IMR-90 (cell line): Measurements from ENCODE around the gene DDOST. TPM values are rescaled to one million over a fixed set of nuclear protein-coding genes. Genes with fewer than 3 reads are reported as not detected.

Source experiments
- ATAC-seq: fragments of 200-7000 bp; cut with Tn5 transposase; 2 replicates; pipeline ENCODE4 v1.9.1; 2020; ENCODE audit warnings: low read depth, mild to moderate bottlenecking, moderate library complexity
- BruUV-seq: library from RNA; stranded (reverse); fragments of 400-500 nt; replicated peaks from 2 replicates; lab custom pipeline; 2021; lab: Mats Ljungman, UMichigan
- CTCF ChIA-PET: fragments of 300-600 bp; formaldehyde crosslinking; extraction: SDS; loops from one replicate; lab custom pipeline; 2021; ENCODE audit warnings: antibody characterized with exemption; lab: Yijun Ruan, JAX
- POLR2A ChIA-PET: fragments of 300-600 bp; sonication (Branson Sonifier 250); formaldehyde crosslinking; loops from one replicate; lab custom pipeline; 2022; ENCODE audit warnings: antibody characterized with exemption; ENCODE audit not compliant: unreplicated experiment; lab: Charles Lee
- DNase-seq: peaks from one replicate; pipeline ENCODE4 v3.0.0; 2013
- H2AFZ ChIP-seq: replicated peaks from 2 replicates; pipeline ENCODE3; 2013; ENCODE audit warnings: low read length, mild to moderate bottlenecking; ENCODE audit not compliant: poor library complexity
- H2AK5ac ChIP-seq: 2 replicates; pipeline ENCODE4 v1.6.1; 2013; ENCODE audit warnings: low read depth, low read length, inconsistent platforms
- H2AK9ac ChIP-seq: replicated peaks from 2 replicates; pipeline ENCODE3; 2013; ENCODE audit warnings: mild to moderate bottlenecking, low read depth, low read length, moderate library complexity; ENCODE audit not compliant: poor library complexity
- H2BK120ac ChIP-seq: 2 replicates; pipeline ENCODE4 v1.6.1; 2013; ENCODE audit warnings: low read depth, low read length, inconsistent platforms
- H2BK15ac ChIP-seq: 3 replicates; pipeline ENCODE4 v1.6.1; 2013; ENCODE audit warnings: low read depth, low read length, inconsistent platforms
- H2BK20ac ChIP-seq: 2 replicates; pipeline ENCODE4 v1.6.1; 2013; ENCODE audit warnings: low read depth, mild to moderate bottlenecking, inconsistent platforms, low read length, moderate library complexity
- H2BK5ac ChIP-seq: 2 replicates; pipeline ENCODE4 v1.6.1; 2013; ENCODE audit warnings: mild to moderate bottlenecking, low read depth, low read length, inconsistent platforms; ENCODE audit not compliant: poor library complexity, severe bottlenecking
- H3K14ac ChIP-seq: replicated peaks from 2 replicates; pipeline ENCODE4 v1.6.1; 2013; ENCODE audit warnings: low read depth, low read length, inconsistent platforms
- H3K18ac ChIP-seq: 2 replicates; pipeline ENCODE4 v1.6.1; 2013; ENCODE audit warnings: low read depth, low read length, control low read depth
- H3K23ac ChIP-seq: 2 replicates; pipeline ENCODE4 v1.6.1; 2013; ENCODE audit warnings: low read depth, low read length, inconsistent platforms
- H3K27ac ChIP-seq: 2 replicates; pipeline ENCODE4 v1.5.1; 2013; ENCODE audit warnings: mild to moderate bottlenecking, control low read depth, low read length; ENCODE audit not compliant: insufficient read depth
- H3K27me3 ChIP-seq: 2 replicates; pipeline ENCODE4 v1.6.1; 2013; ENCODE audit warnings: low read length; ENCODE audit not compliant: control insufficient read depth, insufficient read depth
- H3K36me3 ChIP-seq: 2 replicates; pipeline ENCODE4 v1.6.1; 2013; ENCODE audit warnings: low read length, mixed read lengths; ENCODE audit not compliant: control insufficient read depth, insufficient read depth
- H3K4ac ChIP-seq: 2 replicates; pipeline ENCODE4 v1.6.1; 2013; ENCODE audit warnings: low read depth, low read length, inconsistent platforms
- H3K4me1 ChIP-seq: 2 replicates; pipeline ENCODE4 v1.6.1; 2013; ENCODE audit warnings: low read length, mixed read lengths; ENCODE audit not compliant: control insufficient read depth, insufficient read depth
- H3K4me2 ChIP-seq: 2 replicates; pipeline ENCODE4 v1.6.1; 2013; ENCODE audit warnings: low read depth, mild to moderate bottlenecking, control low read depth, low read length, moderate library complexity
- H3K4me3 ChIP-seq: 2 replicates; pipeline ENCODE4 v1.5.1; 2013; ENCODE audit warnings: low read depth, mild to moderate bottlenecking, control low read depth, low read length, moderate library complexity; ENCODE audit not compliant: insufficient read depth
- H3K56ac ChIP-seq: 2 replicates; pipeline ENCODE4 v1.6.1; 2013; ENCODE audit warnings: low read length, inconsistent platforms; ENCODE audit not compliant: insufficient read depth; ENCODE audit errors: extremely low read depth
- H3K79me1 ChIP-seq, 2 experiments: 2 replicates each; pipeline ENCODE4 v1.6.1; 2013; ENCODE audit warnings: low read length in 2 of 2, inconsistent platforms in 1 of 2, low read depth in 1 of 2
- H3K9ac ChIP-seq: 2 replicates; pipeline ENCODE4 v1.6.1; 2013; ENCODE audit warnings: low read depth, low read length, control low read depth
- H3K9me1 ChIP-seq: 2 replicates; pipeline ENCODE4 v1.6.1; 2013; ENCODE audit warnings: low read length, inconsistent platforms; ENCODE audit not compliant: insufficient read depth
- H3K9me3 ChIP-seq: 2 replicates; pipeline ENCODE4 v1.6.1; 2013; ENCODE audit warnings: low read length; ENCODE audit not compliant: control insufficient read depth, insufficient read depth
- H4K20me1 ChIP-seq: 2 replicates; pipeline ENCODE4 v1.6.1; 2013; ENCODE audit warnings: low read length, inconsistent platforms; ENCODE audit not compliant: insufficient read depth
- H4K5ac ChIP-seq: 2 replicates; pipeline ENCODE4 v1.6.1; 2013; ENCODE audit warnings: mild to moderate bottlenecking, low read depth, low read length, control low read depth
- H4K8ac ChIP-seq, 2 experiments: 2 replicates each; pipeline ENCODE4 v1.6.1; 2013; ENCODE audit warnings: low read depth in 2 of 2, low read length in 2 of 2, control low read depth in 1 of 2, inconsistent platforms in 1 of 2
- H4K91ac ChIP-seq: 2 replicates; pipeline ENCODE4 v1.6.1; 2013; ENCODE audit warnings: low read depth, low read length, inconsistent platforms; ENCODE audit not compliant: insufficient read depth
- BHLHE40 ChIP-seq: fragments of 150-350 bp; IDR thresholded peaks from 2 replicates; pipeline ENCODE4 v1.6.1; 2016; ENCODE audit warnings: mild to moderate bottlenecking, low read depth, low read length
- CTCF ChIP-seq: conservative IDR thresholded peaks from 2 replicates; pipeline ENCODE4 v1.5.1; 2012; ENCODE audit warnings: mild to moderate bottlenecking, low read depth, low read length, improper control_type of control experiment
- ELK1 ChIP-seq: fragments of 150-350 bp; IDR thresholded peaks from 2 replicates; pipeline ENCODE4 v1.6.1; 2016; ENCODE audit warnings: low read depth, mild to moderate bottlenecking, low read length, moderate library complexity, borderline replicate concordance
- FOS ChIP-seq: fragments of 150-350 bp; IDR thresholded peaks from 2 replicates; pipeline ENCODE4 v1.6.1; 2016; ENCODE audit warnings: low read depth, low read length
- MAFK ChIP-seq: IDR thresholded peaks from 2 replicates; pipeline ENCODE4 v1.6.1; 2012; ENCODE audit warnings: low read depth, low read length, improper control_type of control experiment
- MAZ ChIP-seq: IDR thresholded peaks from 2 replicates; pipeline ENCODE4 v1.6.1; 2012; ENCODE audit warnings: low read depth, mild to moderate bottlenecking, low read length, improper control_type of control experiment, moderate library complexity, borderline replicate concordance
- POLR2A ChIP-seq: IDR thresholded peaks from 2 replicates; pipeline ENCODE4 v1.6.1; 2012; ENCODE audit warnings: mild to moderate bottlenecking, low read depth, low read length
- RAD21 ChIP-seq: IDR thresholded peaks from 2 replicates; pipeline ENCODE4 v1.6.1; 2012; ENCODE audit warnings: low read length, improper control_type of control experiment
- RCOR1 ChIP-seq: IDR thresholded peaks from 2 replicates; pipeline ENCODE4 v1.6.1; 2012; ENCODE audit warnings: mild to moderate bottlenecking, low read length, improper control_type of control experiment; ENCODE audit not compliant: insufficient replicate concordance
- RFX5 ChIP-seq: IDR thresholded peaks from 2 replicates; pipeline ENCODE4 v1.8.0; 2012; ENCODE audit warnings: low read depth, mild to moderate bottlenecking, low read length, moderate library complexity
- SMC3 ChIP-seq: fragments of 150-350 bp; IDR thresholded peaks from 2 replicates; pipeline ENCODE4 v1.6.1; 2016; ENCODE audit warnings: low read depth, mild to moderate bottlenecking, antibody characterized with exemption, low read length, moderate library complexity
- USF2 ChIP-seq: fragments of 150-350 bp; IDR thresholded peaks from 2 replicates; pipeline ENCODE4 v1.6.1; 2017; ENCODE audit warnings: mild to moderate bottlenecking, antibody characterized with exemption, low read length, low read depth
- WGBS, 2 experiments: methylation state at CpG; one replicate each; pipeline versions ENCODE4 v1.1.5 to v1.1.7; 2013; ENCODE audit warnings: missing lambda C conversion rate in 2 of 2; ENCODE audit not compliant: insufficient read length in 1 of 2; ENCODE audit errors: extremely low coverage in 2 of 2; 5-methylcytosine and 5-hydroxymethylcytosine counted together
- dilution Hi-C: fragments of 300-500 bp; cut with HindIII; formaldehyde crosslinking; loops from one replicate; pipeline ENCODE4 v1.14.3; 2018; ENCODE audit warnings: low sequenced_read_pairs; ENCODE audit not compliant: unreplicated experiment
- in situ Hi-C: fragments of 300-500 bp; cut with MboI; formaldehyde crosslinking; loops from 3 replicates; pipeline ENCODE4 v1.14.3; 2019; ENCODE audit warnings: low sequenced_read_pairs, inconsistent platforms, mixed read lengths
- intact Hi-C: fragments of 100-400 bp; cut with micrococcal nuclease; formaldehyde crosslinking; loops from 2 replicates; pipeline ENCODE4 v1.10.0; 2022
- polyA plus RNA-seq, 3 experiments: library from polyadenylated mRNA; depleted of rRNA; stranded (reverse); fragments of >200 nt; gene quantifications; 2 replicates each; pipeline ENCODE4 v1.2.3, GENCODE V29; 2012; ENCODE audit warnings: low replicate concordance in 1 of 3
- total RNA-seq: library from RNA; depleted of rRNA; stranded (reverse); fragments of >200 nt; gene quantifications from 2 replicates; pipeline ENCODE4 v1.2.3, GENCODE V29; 2012

Gene DDOST
- total and polyA plus RNA-seq, 2 of the 4 experiments (the other 2 are of a cell fraction): 179 to 477 TPM

GRCh38 chr1:20702416-20702815 lies 41.2 kb upstream of the DDOST start:
- H3K27ac ChIP-seq: no peak overlapping the region
- DNase-seq (peak; percentile 39), ATAC-seq (peak; percentile 64; the same call in 1 of the 2 replicates)
- TF ChIP-seq ELK1 (no peak), POLR2A (no peak), MAFK (no peak), MAZ (no peak), RAD21 (peak; percentile 48), BHLHE40 (no peak), USF2 (no peak), FOS (no peak), RFX5 (no peak), RCOR1 (no peak), CTCF (peak; percentile 48), SMC3 (peak; percentile 45)
- H2BK120ac ChIP-seq: peak overlapping the region; percentile 1; the same call in 1 of the 2 replicates
- H3K27me3 ChIP-seq: no peaks in the 10 kb centered on the region
- H3K14ac ChIP-seq: no peak overlapping the region
- H2AK9ac ChIP-seq: peak overlapping the region; percentile 6
- in situ Hi-C loops (no loop called here), dilution Hi-C loops (no loop called here), intact Hi-C loops (no loop called here)
- POLR2A ChIA-PET: no interaction called here
- H2BK20ac ChIP-seq: no peak overlapping the region
- no peaks in the 10 kb centered on the region for H3K36me3 ChIP-seq
- H2BK15ac ChIP-seq: peak overlapping the region; percentile 5; the same call in 1 of the 3 replicates
- peaks cover 14% of the 10 kb centered on the region for H3K9me1 ChIP-seq
- BruUV-seq: no TSS peak
- H2AFZ ChIP-seq: peak overlapping the region; percentile 39
- no peak overlapping the region for H3K9ac ChIP-seq
- no peak overlapping the region for H3K23ac ChIP-seq
- 60% methylated on average over 1 of the region's 1 CpG; no CpG with 5 or more reads in 1 of the 2 experiments for WGBS, 2 experiments
- CTCF ChIA-PET: no interaction called here
- no peak overlapping the region for H3K4me2 ChIP-seq
- H2BK5ac ChIP-seq: no peak overlapping the region
- H3K56ac ChIP-seq: no peak overlapping the region
- H3K4me3 ChIP-seq: no peak overlapping the region
- H3K9me3 ChIP-seq: no peaks in the 10 kb centered on the region
- no peak overlapping the region for H4K5ac ChIP-seq
- H3K18ac ChIP-seq: no peak overlapping the region
- H3K4me1 ChIP-seq: peaks cover 12% of the 10 kb centered on the region
- H4K8ac ChIP-seq: no peak overlapping the region
- no peak overlapping the region; the same call in 1 of the 2 replicates for H3K4ac ChIP-seq
- no peak overlapping the region for H4K91ac ChIP-seq
- peaks cover 7 to 18% of the 10 kb centered on the region in 2 experiments for H3K79me1 ChIP-seq
- H4K20me1 ChIP-seq: no peaks in the 10 kb centered on the region; the same call in 1 of the 2 replicates
- H2AK5ac ChIP-seq: peak overlapping the region; percentile 81
